ENCODE data around the gene OR2B2.
"Not testable (repeated sequence)": the region's sequence is repeated elsewhere in the genome, so short reads cannot be mapped to it uniquely, and the experiment has no call there.

The OR2B2 gene

DNA sequence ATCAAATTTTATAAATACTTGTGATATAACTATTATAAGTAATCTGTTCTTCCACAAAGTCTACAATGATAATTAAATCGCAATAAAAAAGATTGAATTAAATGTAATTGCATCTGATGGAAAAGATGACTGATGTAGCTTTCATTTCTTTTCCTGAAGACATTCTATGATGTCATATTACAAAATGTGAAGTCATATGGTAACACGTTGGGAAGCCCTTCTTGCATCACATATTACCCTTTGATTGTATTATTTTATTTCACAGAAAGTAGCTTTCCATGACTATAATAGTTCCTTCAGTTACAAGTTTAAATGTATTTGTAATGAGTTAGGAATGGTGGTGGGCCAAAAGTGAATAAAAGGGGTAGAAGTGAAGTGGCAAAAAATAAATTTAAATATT is 19.0 kb upstream of the OR2B2 start:
- Histone ChIP-seq H4K20me1 (ENCODE audit: low read depth, low read length) (no peaks in the 10 kb centered on the region), H2AFZ (ENCODE audit: low read depth, low read length, severe bottlenecking) (no peak overlapping the region), H3K79me2 (ENCODE audit: insufficient read depth, low read length) (no peaks in the 10 kb centered on the region), H3K4me2 (ENCODE audit: low read depth, low read length, poor library complexity, severe bottlenecking) (no peak overlapping the region), H3K36me3 (ENCODE audit: low read length) (0 out of 2 replicates have a peak, but pooled peaks cover 3% of the 10 kb centered on the region), H3K9me3 (ENCODE audit: insufficient read depth, low read length) (no peaks in the 10 kb centered on the region), H3K27me3 (ENCODE audit: low read length) (no peaks in the 10 kb centered on the region), H3F3A (ENCODE audit: insufficient read depth) (no peaks in the 10 kb centered on the region), H3K4me3 (ENCODE audit: insufficient read depth, low read length, poor library complexity, severe bottlenecking) (no peak overlapping the region), H3K27ac (ENCODE audit: low read depth, low read length) (no peak overlapping the region), H3K9ac (ENCODE audit: low read length) (no peak overlapping the region), H3K9me2 (replicated peaks; ENCODE audit: insufficient read depth, low read length) (no peaks in the 10 kb centered on the region)
- TF ChIP-seq, protein P1, sequence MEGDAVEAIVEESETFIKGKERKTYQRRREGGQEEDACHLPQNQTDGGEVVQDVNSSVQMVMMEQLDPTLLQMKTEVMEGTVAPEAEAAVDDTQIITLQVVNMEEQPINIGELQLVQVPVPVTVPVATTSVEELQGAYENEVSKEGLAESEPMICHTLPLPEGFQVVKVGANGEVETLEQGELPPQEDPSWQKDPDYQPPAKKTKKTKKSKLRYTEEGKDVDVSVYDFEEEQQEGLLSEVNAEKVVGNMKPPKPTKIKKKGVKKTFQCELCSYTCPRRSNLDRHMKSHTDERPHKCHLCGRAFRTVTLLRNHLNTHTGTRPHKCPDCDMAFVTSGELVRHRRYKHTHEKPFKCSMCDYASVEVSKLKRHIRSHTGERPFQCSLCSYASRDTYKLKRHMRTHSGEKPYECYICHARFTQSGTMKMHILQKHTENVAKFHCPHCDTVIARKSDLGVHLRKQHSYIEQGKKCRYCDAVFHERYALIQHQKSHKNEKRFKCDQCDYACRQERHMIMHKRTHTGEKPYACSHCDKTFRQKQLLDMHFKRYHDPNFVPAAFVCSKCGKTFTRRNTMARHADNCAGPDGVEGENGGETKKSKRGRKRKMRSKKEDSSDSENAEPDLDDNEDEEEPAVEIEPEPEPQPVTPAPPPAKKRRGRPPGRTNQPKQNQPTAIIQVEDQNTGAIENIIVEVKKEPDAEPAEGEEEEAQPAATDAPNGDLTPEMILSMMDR (IDR thresholded peaks at IDR 0.05; ENCODE audit: insufficient read depth, low read length, poor library complexity, severe bottlenecking), result no peak
- no peak for TF ChIP-seq EZH2phosphoT487 (conservative IDR thresholded peaks at IDR 0.05; ENCODE audit: low read length)

- not testable (repeated sequence) for H3K4me3 ChIP-seq (ENCODE audit: insufficient read depth, low read length, poor library complexity, severe bottlenecking); H3K79me2 ChIP-seq (ENCODE audit: insufficient read depth, low read length); H3K4me2 ChIP-seq (ENCODE audit: low read depth, low read length, poor library complexity, severe bottlenecking); H3F3A ChIP-seq (ENCODE audit: insufficient read depth); H3K9ac ChIP-seq (ENCODE audit: low read length); H3K9me3 ChIP-seq (ENCODE audit: insufficient read depth, low read length); H3K27ac ChIP-seq (ENCODE audit: low read depth, low read length); H3K36me3 ChIP-seq (ENCODE audit: low read length); H3K9me2 ChIP-seq (replicated peaks; ENCODE audit: insufficient read depth, low read length); H4K20me1 ChIP-seq (ENCODE audit: low read depth, low read length); H2AFZ ChIP-seq (ENCODE audit: low read depth, low read length, severe bottlenecking); H3K27me3 ChIP-seq (ENCODE audit: low read length)
Measured at GRCh38 chr6:27929930-27930329, 17.7 kb upstream of the OR2B2 start.

DNA sequence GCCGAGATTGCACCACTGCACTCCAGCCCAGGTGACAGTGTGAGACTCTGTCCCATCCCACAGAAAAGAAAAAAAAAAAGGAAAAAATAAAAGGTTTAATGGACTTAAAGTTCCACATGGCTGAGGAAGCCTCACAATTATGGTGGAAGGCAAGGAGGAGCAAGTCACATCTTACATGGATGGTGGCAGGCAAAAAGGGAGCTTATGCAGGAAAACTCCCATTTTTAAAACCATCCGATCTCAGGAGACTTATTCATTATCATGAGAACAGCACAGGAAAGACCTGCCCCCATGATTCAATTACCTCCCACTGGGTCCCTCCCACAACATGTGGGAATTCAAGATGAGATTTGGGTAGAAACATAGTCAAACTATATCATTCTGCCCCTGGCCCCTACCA is 15.8 kb upstream of the OR2B2 start:
- H3K27ac ChIP-seq (ENCODE audit: low read depth, low read length); H2AFZ ChIP-seq (ENCODE audit: low read depth, low read length, severe bottlenecking); H3K4me2 ChIP-seq (ENCODE audit: low read depth, low read length, poor library complexity, severe bottlenecking); H3K79me2 ChIP-seq (ENCODE audit: insufficient read depth, low read length); H4K20me1 ChIP-seq (ENCODE audit: low read depth, low read length); H3F3A ChIP-seq (ENCODE audit: insufficient read depth); H3K9ac ChIP-seq (ENCODE audit: low read length); H3K9me2 ChIP-seq (replicated peaks; ENCODE audit: insufficient read depth, low read length); H3K4me3 ChIP-seq (ENCODE audit: insufficient read depth, low read length, poor library complexity, severe bottlenecking); H3K9me3 ChIP-seq (ENCODE audit: insufficient read depth, low read length); H3K27me3 ChIP-seq (ENCODE audit: low read length); H3K36me3 ChIP-seq (ENCODE audit: low read length): not testable (repeated sequence)

GRCh38 chr6:27924179-27924578 is 12.0 kb upstream of the OR2B2 start:
- no peak for TF ChIP-seq EZH2phosphoT487 (conservative IDR thresholded peaks at IDR 0.05; ENCODE audit: low read length)
- TF ChIP-seq, protein P1 (IDR thresholded peaks at IDR 0.05; ENCODE audit: insufficient read depth, low read length, poor library complexity, severe bottlenecking), result no peak
- Histone ChIP-seq H4K20me1 (ENCODE audit: low read depth, low read length) (no peaks in the 10 kb centered on the region), H3K4me3 (ENCODE audit: insufficient read depth, low read length, poor library complexity, severe bottlenecking) (no peak overlapping the region), H3K9ac (ENCODE audit: low read length) (no peak overlapping the region), H3K27ac (ENCODE audit: low read depth, low read length) (no peak overlapping the region), H3K36me3 (ENCODE audit: low read length) (no peaks in the 10 kb centered on the region), H3K9me3 (ENCODE audit: insufficient read depth, low read length) (no peaks in the 10 kb centered on the region), H3K79me2 (ENCODE audit: insufficient read depth, low read length) (no peaks in the 10 kb centered on the region), H3K4me2 (ENCODE audit: low read depth, low read length, poor library complexity, severe bottlenecking) (no peak overlapping the region), H3K27me3 (ENCODE audit: low read length) (no peaks in the 10 kb centered on the region), H3F3A (ENCODE audit: insufficient read depth) (no peaks in the 10 kb centered on the region), H3K9me2 (replicated peaks; ENCODE audit: insufficient read depth, low read length) (no peaks in the 10 kb centered on the region), H2AFZ (ENCODE audit: low read depth, low read length, severe bottlenecking) (no peak overlapping the region)
